ENCODE data around the gene ACTR5.

GRCh38 chr20:38724626-38725147 is 23.6 kb upstream of the ACTR5 start:
- TF ChIP-seq ZNF589 (CRISPR knock-in tag; conservative IDR thresholded peaks at IDR 0.05) (no peak), HBP1 (CRISPR knock-in tag; IDR thresholded peaks at IDR 0.05; ENCODE audit: low read depth) (no peak), ZNF446 (CRISPR knock-in tag; IDR thresholded peaks at IDR 0.05) (no peak)
